Lower leg skin (tissue), 3 donors: ENCODE measurements around the gene EPB41L5.

Experiments used
- CTCF ChIP-seq, 3 donors: fragments of 450-650 bp; IDR thresholded peaks; one replicate each; pipeline ENCODE4 v1.5.1; 2016; ENCODE audit warnings: antibody characterized with exemption in 3 of 3, mild to moderate bottlenecking in 3 of 3, moderate library complexity in 2 of 3
- POLR2A ChIP-seq, 2 donors: fragments of 450-650 bp; IDR thresholded peaks; one replicate each; pipeline ENCODE4 v1.6.1; 2016 to 2017; ENCODE audit warnings: antibody characterized with exemption in 2 of 2, mild to moderate bottlenecking in 1 of 2, moderate library complexity in 1 of 2

DNA sequence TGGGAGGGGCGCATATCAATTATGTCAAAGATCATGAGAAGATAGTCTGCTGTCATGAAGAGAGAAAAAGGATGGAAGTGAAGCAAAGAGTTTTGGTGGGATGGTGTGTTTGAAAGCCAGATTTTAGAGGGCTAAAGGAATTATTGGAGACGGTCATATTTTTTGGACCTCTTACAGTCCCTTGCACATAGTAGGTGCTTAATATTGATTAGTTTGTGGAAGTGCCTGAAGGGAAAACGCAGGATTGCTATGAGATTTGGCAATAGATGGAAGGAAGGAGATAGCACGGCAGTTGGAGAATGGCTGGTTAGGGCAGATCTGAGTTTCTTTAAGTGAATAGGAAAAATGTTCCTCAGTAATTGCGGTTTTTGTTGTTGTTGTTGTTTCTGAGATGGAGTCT, 15.9 kb downstream of the EPB41L5 start:
- TF ChIP-seq CTCF (IDR thresholded peaks at IDR 0.05) (no peak), POLR2A (IDR thresholded peaks at IDR 0.05) (no peak)
